ENCODE measurements around the gene GOLGA2. TPM values are rescaled to one million over a fixed set of nuclear protein-coding genes. Genes with fewer than 3 reads are reported as not detected.

Gene GOLGA2
- total RNA-seq, 1 experiment from 2014 or later = 65.4 TPM

DNA sequence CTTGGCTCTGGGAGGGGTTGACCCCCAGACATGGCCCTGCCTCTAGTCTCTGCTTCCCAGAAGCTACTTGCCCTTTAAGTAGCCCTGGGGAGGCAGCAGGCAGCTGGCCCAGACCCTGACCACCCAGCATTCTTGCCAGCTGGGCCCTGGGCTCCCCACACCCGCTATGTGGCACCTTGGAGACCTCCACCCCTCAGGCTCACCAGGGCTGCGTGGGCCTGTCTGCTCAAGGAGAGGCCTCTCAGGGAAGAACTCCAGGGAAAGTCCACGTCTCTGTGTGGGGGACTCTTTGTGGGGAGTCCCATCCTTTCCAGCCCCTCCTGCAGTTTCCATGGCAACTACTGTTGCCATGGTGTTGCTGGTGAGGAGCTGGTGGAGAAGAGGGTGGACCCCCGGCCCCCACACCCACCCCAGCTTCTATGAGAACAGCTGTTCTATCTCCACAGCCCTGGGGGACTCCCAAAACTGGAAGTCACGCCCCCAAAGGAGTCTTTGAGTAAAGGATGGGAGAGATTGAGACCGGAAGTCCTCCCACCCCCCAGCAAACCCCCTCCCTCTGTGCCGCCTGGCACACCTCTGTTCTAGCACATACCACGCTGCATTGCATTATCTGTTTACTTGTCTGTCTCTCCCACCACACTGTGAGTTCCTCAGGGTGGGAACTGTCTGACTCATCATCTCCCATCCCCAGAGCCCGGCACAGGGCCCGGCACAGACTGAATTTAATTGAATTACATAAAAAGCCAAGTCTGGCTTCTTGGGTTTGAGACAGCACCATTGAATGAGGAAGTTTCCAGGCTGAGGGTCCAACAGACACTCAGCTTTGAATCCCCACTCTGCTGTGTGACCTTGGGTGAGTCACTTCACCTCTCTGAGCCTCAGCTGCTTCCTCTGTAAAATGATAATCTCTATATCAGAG, 60.1 kb downstream of the GOLGA2 start:
- DNase-seq (ENCODE audit: extremely low read depth, low read depth) = no peak

DNA sequence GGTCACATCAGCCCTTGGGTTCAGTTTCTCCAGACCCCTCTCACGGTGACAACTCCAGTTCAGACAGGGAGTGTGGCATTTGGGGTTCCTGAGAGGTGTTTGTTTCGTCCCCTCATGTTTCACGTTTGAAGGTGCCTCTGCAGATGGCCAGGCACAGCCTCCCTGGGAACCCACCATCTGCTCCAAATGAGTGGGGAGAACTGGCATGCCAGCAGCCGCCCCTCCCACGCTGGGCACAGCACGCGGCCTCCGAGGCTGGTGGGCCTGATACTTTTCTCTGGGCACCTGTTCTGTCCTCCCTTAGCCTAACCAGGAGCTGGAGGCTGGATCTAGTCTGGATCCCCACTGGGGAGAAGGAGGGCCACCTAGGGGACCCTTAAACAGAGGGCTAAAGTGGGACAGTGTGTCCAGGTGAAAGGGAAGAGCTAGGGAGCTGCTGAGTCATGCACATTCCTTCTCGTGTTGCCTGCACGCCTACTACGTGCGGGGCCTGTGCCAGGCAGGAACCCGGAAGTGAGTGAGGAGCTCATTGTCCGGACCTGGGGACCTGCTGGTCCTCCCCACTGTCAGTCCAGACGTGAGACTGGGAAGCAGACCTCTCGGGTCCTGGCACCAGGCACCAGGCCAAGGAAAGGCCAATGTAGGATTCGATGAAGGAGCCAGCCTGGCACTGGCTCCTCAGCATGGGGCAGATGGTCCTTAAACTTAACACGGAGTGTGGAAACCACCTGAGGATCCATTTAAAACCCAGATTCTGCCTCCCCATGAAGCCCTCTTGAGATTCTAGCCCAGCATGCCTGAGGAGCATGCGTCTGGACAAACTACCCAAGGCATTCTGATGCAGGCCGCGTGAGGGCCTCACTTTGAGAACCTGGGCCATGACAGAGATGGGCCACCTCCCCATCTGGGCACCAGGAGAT, 61.0 kb downstream of the GOLGA2 start:
- DNase-seq (ENCODE audit: extremely low read depth, low read depth) = no peak

DNA sequence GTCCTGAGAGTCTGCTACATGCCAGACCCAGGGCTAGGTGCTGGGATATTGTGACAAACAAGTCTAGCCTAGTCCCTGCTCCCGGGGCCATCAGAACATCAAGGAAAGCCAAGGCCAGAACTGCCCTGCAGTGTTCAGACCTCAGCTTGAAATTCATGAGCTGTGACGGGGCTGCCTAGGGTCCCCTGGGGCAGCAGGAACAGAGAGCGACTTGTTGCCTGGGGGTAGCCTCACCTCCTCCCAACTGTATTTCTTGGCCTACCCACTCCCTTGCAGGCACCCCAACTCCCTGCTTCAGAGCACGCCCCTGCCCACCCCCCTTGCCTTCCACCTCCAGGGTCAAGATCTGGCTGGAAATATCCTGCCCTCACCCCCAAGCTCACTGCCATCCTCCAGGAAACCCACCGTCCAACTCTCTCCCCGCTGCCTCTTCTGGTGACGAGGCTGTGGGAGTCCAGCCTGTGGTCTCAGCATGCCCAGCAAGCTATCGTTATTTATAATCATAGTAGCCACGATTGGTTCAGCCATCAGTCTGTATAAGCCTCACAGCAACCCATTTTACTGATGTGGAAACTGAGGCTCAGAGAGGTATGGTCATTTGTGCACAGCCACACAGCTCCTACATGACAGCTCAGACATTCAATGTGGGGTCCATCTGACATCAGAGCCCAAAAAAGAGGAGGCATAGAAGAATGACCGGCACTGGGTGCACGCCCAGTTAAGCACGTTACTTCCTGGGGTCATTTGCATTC, 61.9 kb downstream of the GOLGA2 start:
- no peak for DNase-seq (ENCODE audit: extremely low read depth, low read depth)

DNA sequence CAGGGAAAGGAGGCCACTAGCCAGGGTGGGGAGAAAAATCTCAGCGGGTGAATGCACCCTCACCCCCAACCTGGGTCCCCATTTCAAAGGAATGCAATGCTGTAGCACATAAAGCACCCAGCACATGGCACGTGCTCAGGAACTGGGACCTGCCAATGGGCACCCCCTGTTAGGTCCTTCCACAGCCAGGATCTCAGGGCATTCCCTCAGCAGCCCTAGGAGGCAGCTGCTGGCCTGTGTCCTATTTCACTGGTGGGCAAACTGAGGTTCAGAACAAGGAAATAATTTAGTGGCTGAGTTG, 63.9 kb downstream of the GOLGA2 start:
- DNase-seq (ENCODE audit: extremely low read depth, low read depth) = no peak

DNA sequence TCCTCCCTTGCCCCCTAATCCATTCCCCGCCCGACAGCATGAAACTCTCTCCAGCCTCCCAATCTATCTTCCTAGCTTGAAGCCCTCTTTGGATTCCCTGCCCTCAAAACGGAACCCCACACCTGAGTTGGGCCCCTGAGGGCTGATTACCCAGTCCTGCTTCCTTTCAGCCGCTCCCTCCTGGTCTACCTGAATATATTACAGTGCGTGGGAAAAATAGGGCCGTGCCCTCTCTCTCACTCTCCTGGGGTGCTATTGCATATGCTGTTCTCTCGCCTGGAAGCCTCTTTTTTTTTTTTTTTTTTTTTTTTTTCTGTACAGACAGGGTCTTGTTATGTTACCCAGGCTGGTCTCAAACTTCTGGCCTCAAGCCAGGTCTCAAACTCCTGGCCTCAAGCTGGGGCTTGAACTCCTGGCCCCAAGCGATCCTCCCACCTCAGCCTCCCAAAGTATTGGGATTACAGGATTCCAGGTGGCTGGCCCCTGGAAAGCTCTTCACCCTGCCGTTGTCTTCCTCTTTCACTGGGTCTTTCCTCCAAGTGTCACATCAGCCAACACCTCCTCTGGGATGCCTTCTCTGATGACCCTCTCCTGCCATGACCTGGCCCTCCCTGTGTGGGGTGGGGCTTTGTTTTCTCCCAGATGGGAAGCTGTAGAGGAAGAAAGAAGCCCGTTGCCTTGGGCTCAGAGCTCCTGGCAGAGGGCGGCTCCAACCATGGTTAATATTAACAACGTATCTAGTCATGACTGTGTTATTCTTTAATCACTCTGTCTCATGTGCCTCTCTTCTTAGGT, 64.4 kb downstream of the GOLGA2 start:
- DNase-seq (ENCODE audit: extremely low read depth, low read depth) = no peak

DNA sequence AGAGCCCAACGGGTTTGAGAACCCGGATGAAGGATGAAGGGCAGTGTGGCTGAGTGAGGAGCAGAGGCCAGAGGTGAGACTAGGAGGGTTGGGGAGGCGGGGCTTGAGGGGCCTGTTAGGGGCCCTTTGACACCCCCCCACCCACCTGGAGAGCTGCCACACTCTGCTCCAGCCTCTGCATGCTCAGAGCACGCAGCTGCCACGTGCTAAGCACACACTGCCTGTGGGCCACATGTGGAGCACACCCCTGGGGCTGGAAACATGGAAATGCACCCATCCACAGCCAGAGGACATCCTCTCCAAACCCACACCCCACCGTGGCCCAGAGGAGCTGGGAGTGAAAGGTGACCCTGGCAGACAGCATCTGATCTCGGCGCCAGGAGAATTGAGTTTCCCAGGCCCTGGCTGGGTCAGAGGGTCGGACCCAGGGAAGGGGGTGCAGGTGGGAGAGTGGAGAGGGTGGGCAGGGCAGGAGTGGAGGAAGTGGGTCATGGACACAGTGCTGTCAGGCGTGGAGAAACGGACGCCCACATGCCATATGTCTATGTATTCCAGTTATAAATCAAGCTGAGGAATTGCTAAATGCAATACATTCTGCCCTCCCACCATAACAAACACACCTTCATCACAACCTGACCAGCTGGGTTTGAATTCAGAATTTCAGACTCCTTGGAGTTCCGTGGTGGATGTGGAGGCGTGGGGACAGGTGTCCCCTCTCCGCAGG, 66.7 kb downstream of the GOLGA2 start:
- DNase-seq (ENCODE audit: extremely low read depth, low read depth) = no peak

DNA sequence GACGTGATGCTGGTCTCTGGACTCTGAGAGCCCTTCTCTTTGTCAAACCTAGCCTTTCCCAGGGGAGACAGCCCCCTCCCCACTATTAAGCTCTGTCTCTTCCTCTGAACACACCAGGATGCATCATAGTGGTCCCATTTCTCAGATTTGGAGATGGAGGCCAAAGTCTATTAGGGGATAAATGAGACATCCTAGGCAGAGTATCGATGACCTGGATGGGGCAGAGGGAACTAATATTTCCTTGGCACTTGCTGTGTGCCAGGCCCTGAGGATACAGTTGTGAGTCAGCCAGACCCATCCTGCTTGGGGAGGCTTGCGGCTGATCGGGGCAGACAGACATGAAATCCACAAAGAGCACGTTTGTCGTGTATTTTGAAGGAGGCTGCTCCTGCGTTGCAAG, 67.4 kb downstream of the GOLGA2 start:
- DNase-seq (ENCODE audit: extremely low read depth, low read depth) = no peak

DNA sequence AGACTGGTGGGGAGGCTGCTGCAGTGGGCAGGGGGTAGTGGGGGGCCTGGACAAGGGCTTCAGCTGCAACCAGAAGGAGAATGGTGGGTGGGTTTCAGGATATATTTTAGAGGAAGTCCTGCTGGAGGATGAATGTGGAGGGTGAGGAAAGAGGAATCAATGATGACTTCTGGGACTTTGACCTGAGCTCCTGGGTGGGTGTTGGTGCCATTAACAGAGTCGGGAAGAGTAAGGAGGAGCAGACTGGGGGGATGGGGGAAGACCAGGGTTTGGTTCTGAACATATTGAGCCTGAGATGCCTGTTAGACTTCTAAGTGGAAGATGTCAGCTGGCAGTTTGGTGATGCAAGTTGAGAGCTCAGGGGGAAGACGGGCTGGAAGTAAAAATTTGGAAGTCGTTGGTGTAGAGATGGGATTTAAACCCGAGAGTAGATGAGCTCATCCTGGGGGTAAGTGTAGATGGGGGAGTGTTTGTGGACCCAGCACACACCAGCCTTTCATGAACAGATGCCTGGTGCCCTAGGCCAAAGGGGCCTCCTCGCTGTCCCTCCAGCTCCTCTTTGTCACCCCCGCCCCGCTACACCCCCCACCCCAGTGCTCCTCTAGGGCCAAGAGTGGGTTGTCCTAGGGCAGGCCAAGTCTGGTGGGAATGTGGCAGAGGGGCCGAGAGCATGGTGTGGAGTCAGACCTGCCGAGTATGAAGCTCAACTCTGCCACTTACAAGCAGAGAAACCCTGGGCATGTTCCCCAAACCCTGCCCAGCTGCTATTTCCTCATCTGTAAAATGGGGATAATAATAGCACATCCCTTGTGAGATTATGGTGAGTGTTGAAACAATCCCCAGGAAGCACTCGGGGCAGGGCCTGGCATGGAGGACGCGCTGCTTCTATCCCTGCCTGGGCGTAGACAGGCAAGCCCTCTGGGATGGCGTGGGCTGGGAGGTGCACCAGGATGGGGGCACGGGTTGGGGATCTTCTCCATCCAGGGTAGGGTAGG, 68.6 kb downstream of the GOLGA2 start:
- DNase-seq (ENCODE audit: extremely low read depth, low read depth) = no peak

DNA sequence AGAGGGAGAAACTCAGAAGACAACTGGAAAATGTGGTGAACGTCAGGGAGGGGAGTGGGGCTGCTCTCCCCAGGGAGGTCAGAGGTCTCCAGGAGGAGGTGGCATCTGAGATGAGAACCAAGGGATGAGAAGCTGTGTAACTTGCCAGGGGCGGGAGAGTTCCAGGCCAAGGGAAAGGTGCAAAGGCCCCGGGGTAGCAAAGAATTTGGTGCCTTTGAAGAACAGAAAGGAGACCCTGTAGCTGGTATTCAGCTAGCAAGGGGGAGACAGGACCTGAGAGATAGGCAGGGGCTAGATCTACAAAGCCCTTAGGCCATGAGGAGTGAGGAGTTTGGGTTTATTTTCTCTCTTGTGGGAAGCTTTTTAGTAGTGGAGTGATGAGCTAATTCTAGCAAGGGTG, 69.3 kb downstream of the GOLGA2 start:
- DNase-seq (ENCODE audit: extremely low read depth, low read depth) = no peak

Small RNA genes lying within 50 kb of the gene (small RNA-seq; reads per million reads assigned to genes)
- gene MIR199B (0 reads per million in 2 experiments), gene MIR3154 (0 reads per million in 2 experiments)

Other genes starting within 250 kb of the GOLGA2 start
- gene NAIF1, start 208.7 kb downstream of the GOLGA2 start, total RNA-seq (2014; rRNA removed; shearing (Covaris generic)) = 9.9 and 10.6 TPM in 2 replicates
- gene SLC25A25, start 207.8 kb downstream of the GOLGA2 start, total RNA-seq (2014; rRNA removed; shearing (Covaris generic)) = 15.2 and 15.5 TPM in 2 replicates
- 76.6 and 80.3 TPM in 2 replicates for gene PTGES2, start 148.3 kb downstream of the GOLGA2 start, total RNA-seq (2014; rRNA removed; shearing (Covaris generic))
- not detected in 2 replicates for gene LCN2, start 126.6 kb downstream of the GOLGA2 start, total RNA-seq (2014; rRNA removed; shearing (Covaris generic))
- gene BBLN, start 115.7 kb downstream of the GOLGA2 start, total RNA-seq (2014; rRNA removed; shearing (Covaris generic)) = 86.7 and 113 TPM in 2 replicates
- 51.0 and 56.6 TPM in 2 replicates for gene CIZ1, start 84.4 kb downstream of the GOLGA2 start, total RNA-seq (2014; rRNA removed; shearing (Covaris generic))
- gene DNM1, start 72.6 kb downstream of the GOLGA2 start, total RNA-seq (2014; rRNA removed; shearing (Covaris generic)) = 1.0 and 1.2 TPM in 2 replicates
- 48.0 and 54.0 TPM in 2 replicates for gene SWI5, start 269 bp upstream of the GOLGA2 start, total RNA-seq (2014; rRNA removed; shearing (Covaris generic))
- 25.7 and 30.7 TPM in 2 replicates for gene TRUB2, start 46.4 kb upstream of the GOLGA2 start, total RNA-seq (2014; rRNA removed; shearing (Covaris generic))
- gene COQ4, start 46.8 kb upstream of the GOLGA2 start, total RNA-seq (2014; rRNA removed; shearing (Covaris generic)) = 48.8 and 54.0 TPM in 2 replicates
- gene SLC27A4, start 64.5 kb upstream of the GOLGA2 start, total RNA-seq (2014; rRNA removed; shearing (Covaris generic)) = 27.1 and 29.8 TPM in 2 replicates
- 52.5 and 64.7 TPM in 2 replicates for gene URM1, start 95.4 kb upstream of the GOLGA2 start, total RNA-seq (2014; rRNA removed; shearing (Covaris generic))
- gene CERCAM, start 144.8 kb upstream of the GOLGA2 start, total RNA-seq (2014; rRNA removed; shearing (Covaris generic)) = 13.6 and 13.9 TPM in 2 replicates
- 39.4 and 47.2 TPM in 2 replicates for gene ODF2, start 180.0 kb upstream of the GOLGA2 start, total RNA-seq (2014; rRNA removed; shearing (Covaris generic))
- 31.6 and 36.6 TPM in 2 replicates for gene GLE1, start 228.7 kb upstream of the GOLGA2 start, total RNA-seq (2014; rRNA removed; shearing (Covaris generic))